ENCODE data around the gene CCDC142. TPM values are rescaled to one million over a fixed set of nuclear protein-coding genes. Genes with fewer than 3 reads are reported as not detected.

CCDC142 gene
- total RNA-seq, result 25.0 TPM

GRCh38 chr2:74482801-74483674 lies at the start of gene CCDC142, which contains the start of gene TTC31:
TSS of gene CCDC142 (minus strand) at chr2:74482998. CDS start at chr2:74482837, 161 bp downstream.
TSS of gene TTC31 (plus strand) at chr2:74483081. CDS start at chr2:74483096, 15 bp downstream.
- peak; percentile 97 for DNase-seq (ENCODE audit: low spot score)
- ATAC-seq, result peak; percentile 99
- intact Hi-C loops (cut with DNase I), result loop anchor here (5.0 kb wide), 1 partner anchor 104 kb away; no protein-coding TSS in a partner anchor

- intact Hi-C loops (cut with DNase I), result no loop called here
- DNase-seq (ENCODE audit: low spot score) (no peak), ATAC-seq (no peak)
These were observed 49.4 kb upstream of the CCDC142 start for GRCh38 chr2:74532222-74532621.

GRCh38 chr2:74531666-74532065 lies 48.9 kb upstream of the CCDC142 start:
- intact Hi-C loops (cut with DNase I), result no loop called here
- DNase-seq (ENCODE audit: low spot score) (no peak), ATAC-seq (no peak)

DNA sequence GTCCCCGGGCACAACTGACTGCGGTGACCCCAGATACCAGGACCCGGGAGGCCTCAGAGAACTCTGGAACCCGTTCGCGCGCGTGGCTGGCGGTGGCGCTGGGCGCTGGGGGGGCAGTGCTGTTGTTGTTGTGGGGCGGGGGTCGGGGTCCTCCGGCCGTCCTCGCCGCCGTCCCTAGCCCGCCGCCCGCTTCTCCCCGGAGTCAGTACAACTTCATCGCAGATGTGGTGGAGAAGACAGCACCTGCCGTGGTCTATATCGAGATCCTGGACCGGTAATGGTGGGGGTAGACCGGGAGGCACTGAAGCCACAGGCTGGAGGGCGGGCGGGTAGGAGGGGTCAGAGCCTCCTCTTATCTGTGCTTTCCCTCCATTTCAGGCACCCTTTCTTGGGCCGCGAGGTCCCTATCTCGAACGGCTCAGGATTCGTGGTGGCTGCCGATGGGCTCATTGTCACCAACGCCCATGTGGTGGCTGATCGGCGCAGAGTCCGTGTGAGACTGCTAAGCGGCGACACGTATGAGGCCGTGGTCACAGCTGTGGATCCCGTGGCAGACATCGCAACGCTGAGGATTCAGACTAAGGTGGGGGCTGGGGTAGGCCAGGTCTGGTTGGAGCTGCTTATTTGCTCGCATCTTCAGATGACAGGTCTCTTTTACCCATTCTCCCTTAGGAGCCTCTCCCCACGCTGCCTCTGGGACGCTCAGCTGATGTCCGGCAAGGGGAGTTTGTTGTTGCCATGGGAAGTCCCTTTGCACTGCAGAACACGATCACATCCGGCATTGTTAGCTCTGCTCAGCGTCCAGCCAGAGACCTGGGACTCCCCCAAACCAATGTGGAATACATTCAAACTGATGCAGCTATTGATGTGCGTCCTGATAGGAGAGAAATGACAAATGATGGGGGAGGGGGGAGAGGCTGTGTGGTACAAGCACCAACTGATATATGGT lies 47.7 kb upstream of the CCDC142 start:
- peak; percentile 74 for DNase-seq (ENCODE audit: low spot score)
- intact Hi-C loops (cut with DNase I), result no loop called here
- peak; percentile 11 for ATAC-seq

DNA sequence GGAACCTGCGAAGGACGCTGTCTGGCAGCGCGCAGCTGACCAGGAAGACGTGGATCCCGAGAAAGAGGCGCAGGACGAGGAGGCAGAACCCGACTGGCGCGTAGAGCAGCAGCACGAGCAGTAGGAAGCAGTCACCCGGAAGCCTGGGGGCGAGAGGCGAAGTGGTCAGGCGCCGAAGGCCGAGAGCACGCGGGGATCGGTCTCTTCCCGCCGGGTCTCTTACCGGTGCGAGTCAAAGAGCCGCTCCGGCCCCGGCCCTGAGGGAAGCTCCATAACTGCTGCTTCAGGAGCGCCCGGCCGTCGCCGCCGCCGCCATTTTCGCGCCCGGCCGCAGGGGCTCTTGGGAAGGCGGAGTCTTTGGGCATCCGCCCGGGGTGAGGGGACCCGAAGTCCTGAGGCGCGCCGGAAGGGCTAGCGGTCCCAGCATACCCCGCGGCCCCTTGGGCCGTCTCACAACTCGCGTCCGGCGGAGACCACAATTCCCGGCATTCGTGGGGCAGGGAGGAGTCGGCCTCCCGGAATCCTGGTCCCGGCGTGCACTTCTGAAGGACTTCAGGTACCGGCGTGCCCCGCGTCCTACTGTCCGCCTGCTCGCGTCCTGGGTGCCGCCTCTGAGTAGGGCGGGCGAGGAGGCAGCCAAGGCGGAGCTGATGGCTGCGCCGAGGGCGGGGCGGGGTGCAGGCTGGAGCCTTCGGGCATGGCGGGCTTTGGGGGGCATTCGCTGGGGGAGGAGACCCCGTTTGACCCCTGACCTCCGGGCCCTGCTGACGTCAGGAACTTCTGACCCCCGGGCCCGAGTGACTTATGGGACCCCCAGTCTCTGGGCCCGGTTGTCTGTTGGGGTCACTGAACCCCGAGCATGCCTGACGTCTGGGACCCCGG lies 46.8 kb upstream of the CCDC142 start, which contains the start of the genes AUP1 and HTRA2:
Gene AUP1, minus strand, starts transcription at position 350 of the 882 bp plus-strand sequence. Its CDS starts 77 bp downstream, at position 273.
Gene HTRA2, plus strand, starts transcription at position 577 of the 882 bp plus-strand sequence. Its CDS starts 74 bp downstream, at position 651.
- intact Hi-C loops (cut with DNase I), result no loop called here
- DNase-seq (ENCODE audit: low spot score) (peak; percentile 99), ATAC-seq (peak; percentile 98)

DNA sequence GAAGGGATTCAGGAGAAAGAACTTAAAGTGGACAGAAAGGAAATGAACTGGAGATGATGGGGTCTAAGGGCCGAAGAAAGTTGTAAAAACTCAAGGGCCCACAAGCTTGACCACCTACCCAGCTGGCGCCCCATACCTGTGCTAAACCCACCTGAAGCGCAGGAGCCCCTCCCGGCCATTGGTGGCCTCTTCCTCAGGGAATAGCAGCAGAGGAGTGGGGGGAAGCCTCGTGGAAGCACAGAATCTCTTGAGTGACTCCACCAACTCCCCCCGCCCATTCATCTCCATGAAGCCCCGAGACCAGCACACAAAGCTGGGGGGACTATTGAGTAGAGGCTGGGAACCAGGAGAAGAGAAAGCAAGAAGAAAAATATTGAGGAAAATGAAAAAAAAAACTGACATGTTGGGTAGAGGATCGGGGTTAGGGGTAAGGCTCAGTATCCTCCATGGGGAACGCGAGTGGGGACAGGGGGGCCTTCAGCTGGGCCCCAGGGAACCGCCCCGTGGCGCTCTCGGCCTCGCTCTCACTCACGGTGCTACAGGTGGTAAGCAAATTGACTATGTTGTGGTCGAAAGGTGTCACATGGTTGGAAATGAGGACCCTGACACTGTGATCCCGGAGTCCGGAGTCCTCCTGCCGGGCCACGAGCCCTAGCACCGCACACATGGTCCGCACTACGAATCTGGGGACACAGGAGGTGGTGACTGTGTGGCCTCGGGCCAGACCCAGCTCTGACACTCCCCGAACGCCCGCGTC lies 46.0 kb upstream of the CCDC142 start:
- intact Hi-C loops (cut with DNase I), result no loop called here
- DNase-seq (ENCODE audit: low spot score), result no peak
- ATAC-seq, result peak; percentile 3

DNA sequence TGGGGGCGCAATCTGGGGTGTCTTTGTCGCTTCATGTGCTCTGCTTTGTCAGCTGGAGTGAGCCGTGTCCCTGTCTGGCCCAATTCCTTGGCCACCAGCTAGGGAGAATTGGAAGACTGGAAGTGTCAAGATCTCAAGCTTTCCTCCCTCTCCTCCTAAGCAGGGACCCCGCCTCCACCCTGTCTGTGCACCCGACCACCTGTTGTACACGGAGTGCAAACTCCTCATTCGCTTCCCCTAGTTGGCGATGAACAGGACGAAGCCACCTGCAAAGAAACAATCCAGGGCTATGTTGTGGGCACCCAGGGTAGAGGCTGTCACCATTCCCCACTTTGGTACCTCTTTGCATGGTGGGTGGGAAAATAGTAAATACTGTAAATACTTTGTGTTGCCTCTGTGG lies 44.9 kb upstream of the CCDC142 start:
- DNase-seq (ENCODE audit: low spot score) (no peak), ATAC-seq (no peak)
- intact Hi-C loops (cut with DNase I), result no loop called here

- intact Hi-C loops (cut with DNase I), result no loop called here
- no peak for DNase-seq (ENCODE audit: low spot score)
- ATAC-seq, result no peak
These were observed 43.9 kb upstream of the CCDC142 start for GRCh38 chr2:74526649-74527230.

DNA sequence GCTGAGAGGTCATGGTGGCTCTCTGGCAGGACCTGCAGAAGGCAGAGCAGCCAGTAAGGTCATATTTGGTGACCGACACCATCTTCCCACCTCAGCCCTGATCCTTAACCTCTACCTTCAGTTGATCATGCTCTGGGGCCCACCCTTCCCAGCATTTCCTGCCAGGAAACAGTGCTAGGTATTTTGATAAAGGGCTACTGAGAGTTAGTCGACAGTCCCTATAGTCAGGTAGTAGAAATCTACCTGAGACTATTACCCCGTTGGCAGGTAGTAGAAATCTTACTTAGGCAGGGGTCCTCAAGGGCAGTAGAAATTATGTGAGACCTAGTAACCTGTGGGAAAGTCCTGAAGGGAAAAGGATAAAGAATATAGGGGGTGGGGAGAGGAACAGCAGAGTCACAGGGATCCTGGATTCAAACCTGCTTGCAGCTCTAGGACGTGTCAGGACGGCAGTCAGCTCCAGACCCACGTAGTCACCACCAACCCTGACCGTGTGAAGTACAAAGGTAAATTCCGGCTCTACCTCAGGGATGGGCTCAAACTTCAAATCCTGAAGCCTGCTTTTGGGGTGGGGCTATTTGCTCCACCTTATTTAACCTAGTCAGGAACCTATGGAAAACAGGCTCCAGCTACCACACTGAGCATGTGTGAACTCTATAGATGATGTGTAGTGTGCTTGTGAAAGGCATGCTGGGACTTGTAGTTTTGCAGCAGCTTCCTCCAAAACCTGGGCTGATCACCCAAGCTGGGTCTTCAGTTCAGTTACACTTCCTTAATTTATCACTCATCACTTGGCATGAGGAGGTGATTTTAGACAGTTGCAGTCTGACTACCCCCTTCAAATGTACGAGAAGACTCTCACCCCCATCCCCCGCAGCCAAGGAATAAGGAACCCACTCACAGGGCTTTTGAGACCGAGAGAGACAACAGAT lies 43.2 kb upstream of the CCDC142 start, which contains the start of gene DQX1:
Gene DQX1, minus strand, starts transcription at position 515 of the 932 bp plus-strand sequence. Its CDS starts 502 bp downstream, at position 13.
- DNase-seq (ENCODE audit: low spot score), result no peak
- intact Hi-C loops (cut with DNase I), result no loop called here
- no peak for ATAC-seq

GRCh38 chr2:74524955-74525716 lies 42.3 kb upstream of the CCDC142 start:
- no peak for ATAC-seq
- intact Hi-C loops (cut with DNase I), result no loop called here
- no peak for DNase-seq (ENCODE audit: low spot score)

GRCh38 chr2:74524005-74524404 lies 41.2 kb upstream of the CCDC142 start:
- ATAC-seq, result no peak
- intact Hi-C loops (cut with DNase I), result no loop called here
- no peak for DNase-seq (ENCODE audit: low spot score)

DNA sequence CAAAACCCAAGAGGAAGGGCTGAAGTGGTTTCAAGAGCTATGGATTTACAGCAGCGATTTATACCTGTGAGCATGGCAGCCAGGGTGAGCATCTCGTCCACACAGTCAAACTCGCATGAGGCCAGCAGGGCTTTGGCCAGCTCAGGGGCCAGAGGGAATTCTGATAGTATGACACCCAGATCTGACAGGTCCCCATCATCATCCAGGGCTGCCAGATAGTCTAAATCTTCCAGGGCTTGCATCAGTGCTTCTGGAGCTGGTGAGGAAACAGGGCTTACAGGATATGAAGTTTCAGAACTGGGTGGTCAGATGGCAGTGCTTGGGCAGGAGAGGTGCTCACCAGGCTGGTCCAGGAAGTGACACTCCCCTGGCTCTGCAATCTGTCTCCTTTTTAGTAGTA lies 39.7 kb upstream of the CCDC142 start:
- ATAC-seq (no peak), DNase-seq (ENCODE audit: low spot score) (no peak)
- intact Hi-C loops (cut with DNase I), result no loop called here

- DNase-seq (ENCODE audit: low spot score) (no peak), ATAC-seq (no peak)
- intact Hi-C loops (cut with DNase I), result no loop called here
These were observed 33.9 kb upstream of the CCDC142 start for GRCh38 chr2:74516650-74517049.

GRCh38 chr2:74515981-74516633 lies 33.3 kb upstream of the CCDC142 start:
- intact Hi-C loops (cut with DNase I), result no loop called here
- ATAC-seq (peak; percentile 72), DNase-seq (ENCODE audit: low spot score) (peak; percentile 77)

All from sciatic nerve (tissue), 2 donors.